ENCODE data around the gene OR52E5. TPM values are rescaled to one million over a fixed set of nuclear protein-coding genes. Genes with fewer than 3 reads are reported as not detected.

OR52E5 gene
- total RNA-seq, 2 donors from 2014 or later: not detected

GRCh38 chr11:5878564-5878963 is 14.4 kb upstream of the OR52E5 start:
- peaks cover 3% of the 10 kb centered on the region for H3K27me3 Mint-ChIP-seq (ENCODE audit: insufficient read depth)
- TF ChIP-seq CTCF (conservative IDR thresholded peaks at IDR 0.05): no peak
- Histone ChIP-seq H3K27me3 (ENCODE audit: control insufficient read depth, insufficient read depth, low read length, poor library complexity, severe bottlenecking) (peaks cover 7% of the 10 kb centered on the region), H3K4me3 (ENCODE audit: low read length) (no peak overlapping the region), H3K9me3 (ENCODE audit: control insufficient read depth, low read length) (no peaks in the 10 kb centered on the region), H3K9ac (ENCODE audit: extremely low read depth, low read length, poor library complexity, severe bottlenecking) (no peak overlapping the region), H3K36me3 (ENCODE audit: control insufficient read depth, insufficient read depth, low read length) (no peaks in the 10 kb centered on the region), H3K27ac (ENCODE audit: low read depth, low read length) (no peak overlapping the region), H3K4me1 (ENCODE audit: control insufficient read depth, insufficient read depth, low read length) (no peaks in the 10 kb centered on the region)
- no peak overlapping the region for H3K4me3 Mint-ChIP-seq
- H3K27ac Mint-ChIP-seq: no peak overlapping the region
- no peaks in the 10 kb centered on the region for H3K36me3 Mint-ChIP-seq (ENCODE audit: low read depth)
- peaks cover 2% of the 10 kb centered on the region for H3K9me3 Mint-ChIP-seq
- H3K4me1 Mint-ChIP-seq: no peaks in the 10 kb centered on the region
- no peak for DNase-seq
- 86 to 94% methylated on average over 1 to 2 of the region's 2 CpGs for WGBS, 2 experiments (ENCODE audit: insufficient coverage in 1 of 2, insufficient read length in 1 of 2)

- H3K9me3 ChIP-seq (ENCODE audit: control insufficient read depth, low read length): no peaks in the 10 kb centered on the region
- no peak for TF ChIP-seq CTCF (conservative IDR thresholded peaks at IDR 0.05)
- no peak within 1 kb of the TSS for H3K27ac Mint-ChIP-seq
- peaks cover 7% of the 10 kb centered on the region for H3K27me3 ChIP-seq (ENCODE audit: control insufficient read depth, insufficient read depth, low read length, poor library complexity, severe bottlenecking)
- H3K4me1 ChIP-seq (ENCODE audit: control insufficient read depth, insufficient read depth, low read length): no peaks in the 10 kb centered on the region
- H3K27ac ChIP-seq (ENCODE audit: low read depth, low read length): no peak within 1 kb of the TSS
- DNase-seq: no peak
- H3K9me3 Mint-ChIP-seq: no peaks in the 10 kb centered on the region
- no peaks in the 10 kb centered on the region for H3K36me3 Mint-ChIP-seq (ENCODE audit: low read depth)
- no peaks in the 10 kb centered on the region for H3K4me1 Mint-ChIP-seq
- no peaks in the 10 kb centered on the region for H3K36me3 ChIP-seq (ENCODE audit: control insufficient read depth, insufficient read depth, low read length)
- peaks cover 3% of the 10 kb centered on the region for H3K27me3 Mint-ChIP-seq (ENCODE audit: insufficient read depth)
- no peak within 1 kb of the TSS for H3K4me3 ChIP-seq (ENCODE audit: low read length)
- H3K4me3 Mint-ChIP-seq: no peak within 1 kb of the TSS
- 82 to 89% methylated on average over 4 of the region's 4 CpGs for WGBS, 2 experiments (ENCODE audit: insufficient coverage in 1 of 2, insufficient read length in 1 of 2)
- H3K9ac ChIP-seq (ENCODE audit: extremely low read depth, low read length, poor library complexity, severe bottlenecking): no peak within 1 kb of the TSS
Measured at GRCh38 chr11:5880329-5880728, 12.7 kb upstream of the OR52E5 start, which contains the start of gene OR52E4. OR52E4 (plus strand) TSS chr11:5880629; CDS start chr11:5884293, 3,664 bp downstream.

GRCh38 chr11:5881756-5882155 is 11.3 kb upstream of the OR52E5 start:
- Histone ChIP-seq H3K4me3 (ENCODE audit: low read length) (no peak overlapping the region), H3K36me3 (ENCODE audit: control insufficient read depth, insufficient read depth, low read length) (no peaks in the 10 kb centered on the region), H3K9me3 (ENCODE audit: control insufficient read depth, low read length) (no peaks in the 10 kb centered on the region), H3K9ac (ENCODE audit: extremely low read depth, low read length, poor library complexity, severe bottlenecking) (no peak overlapping the region), H3K27me3 (ENCODE audit: control insufficient read depth, insufficient read depth, low read length, poor library complexity, severe bottlenecking) (peaks cover 7% of the 10 kb centered on the region), H3K4me1 (ENCODE audit: control insufficient read depth, insufficient read depth, low read length) (no peaks in the 10 kb centered on the region), H3K27ac (ENCODE audit: low read depth, low read length) (no peak overlapping the region)
- H3K36me3 Mint-ChIP-seq (ENCODE audit: low read depth): no peaks in the 10 kb centered on the region
- no peaks in the 10 kb centered on the region for H3K4me1 Mint-ChIP-seq
- H3K27me3 Mint-ChIP-seq (ENCODE audit: insufficient read depth): peaks cover 3% of the 10 kb centered on the region
- no peak overlapping the region for H3K4me3 Mint-ChIP-seq
- H3K9me3 Mint-ChIP-seq: no peaks in the 10 kb centered on the region
- TF ChIP-seq CTCF (conservative IDR thresholded peaks at IDR 0.05): no peak
- DNase-seq: no peak
- no peak overlapping the region for H3K27ac Mint-ChIP-seq

Data from endodermal cell (in vitro differentiated cells).